ENCODE results near the gene PRR20E.
"Not testable (repeated sequence)": the region's sequence is repeated elsewhere in the genome, so short reads cannot be mapped to it uniquely, and the experiment has no call there.

- TF ChIP-seq ZNF274 (IDR thresholded peaks at IDR 0.05; ENCODE audit: low read depth, low read length); YY1 (IDR thresholded peaks at IDR 0.05; ENCODE audit: insufficient read depth, insufficient read length): not testable (repeated sequence)
Observed at GRCh38 chr13:57139781-57140180, 27.2 kb upstream of the PRR20E start.

Data from NT2/D1 (cell line).